ENCODE data around the gene NDUFS7.
"Not testable (repeated sequence)": the region's sequence is repeated elsewhere in the genome, so short reads cannot be mapped to it uniquely, and the experiment has no call there.

The NDUFS7 gene

GRCh38 chr19:1438035-1438932 lies 54.6 kb downstream of the NDUFS7 start, which contains the start of gene RPS15:
Gene RPS15, plus strand, starts transcription at chr19:1438396. Its CDS starts 30 bp downstream, at chr19:1438426.
- TF ChIP-seq CTCF (IDR thresholded peaks at IDR 0.05; ENCODE audit: low read depth, low read length, missing control alignments) = peak; percentile 92
- H3K4me3 ChIP-seq (ENCODE audit: low read depth, low read length) = peak within 1 kb of the TSS; percentile 74
- peak; percentile 85 for DNase-seq (ENCODE audit: low read depth)

- H3K4me3 ChIP-seq (ENCODE audit: low read depth, low read length) = peak overlapping the region; percentile 74
- no peak for TF ChIP-seq CTCF (IDR thresholded peaks at IDR 0.05; ENCODE audit: low read depth, low read length, missing control alignments)
- DNase-seq (ENCODE audit: low read depth) = no peak
Observed at GRCh38 chr19:1438933-1439354, 55.2 kb downstream of the NDUFS7 start.

GRCh38 chr19:1439525-1440417 lies 56.1 kb downstream of the NDUFS7 start:
- H3K4me3 ChIP-seq (ENCODE audit: low read depth, low read length) = peak overlapping the region; percentile 74
- DNase-seq (ENCODE audit: low read depth) = not testable (repeated sequence)

GRCh38 chr19:1440418-1440801 lies 56.7 kb downstream of the NDUFS7 start:
- DNase-seq (ENCODE audit: low read depth) = no peak
- H3K4me3 ChIP-seq (ENCODE audit: low read depth, low read length) = peak overlapping the region; percentile 74
- TF ChIP-seq CTCF (IDR thresholded peaks at IDR 0.05; ENCODE audit: low read depth, low read length, missing control alignments) = no peak

- H3K4me3 ChIP-seq (ENCODE audit: low read depth, low read length) = no peak overlapping the region
- no peak for TF ChIP-seq CTCF (IDR thresholded peaks at IDR 0.05; ENCODE audit: low read depth, low read length, missing control alignments)
- DNase-seq (ENCODE audit: low read depth) = no peak
Observed at GRCh38 chr19:1441022-1441426, 57.3 kb downstream of the NDUFS7 start.

GRCh38 chr19:1441677-1442438 lies 58.2 kb downstream of the NDUFS7 start:
- DNase-seq (ENCODE audit: low read depth) = no peak

More at GRCh38 chr19:1441677-1442438, 58.2 kb downstream of the NDUFS7 start:
- no peak overlapping the region for H3K4me3 ChIP-seq (ENCODE audit: low read depth, low read length)
- no peak for TF ChIP-seq CTCF (IDR thresholded peaks at IDR 0.05; ENCODE audit: low read depth, low read length, missing control alignments)

Data from GM12864 (cell line).